Cardiac muscle cell (in vitro differentiated cells and primary cell): ENCODE results near the gene EML4. TPM values are rescaled to one million over a fixed set of nuclear protein-coding genes. Genes with fewer than 3 reads are reported as not detected.
A peak's percentile ranks its signal among the peaks of the same experiment; 100 is the strongest.

Experiments
- DNase-seq, 2 donors: peaks; one replicate each; pipeline versions ENCODE4 v3.0.0 to v3.0.0-alpha.2; 2010 to 2017; ENCODE audit warnings: low read depth in 1 of 2, low spot score in 1 of 2
- H3K27ac ChIP-seq: fragments of 200-600 bp; sonication (generic); 2 replicates; pipeline ENCODE4 v1.5.1; 2016
- H3K27me3 ChIP-seq: fragments of 200-600 bp; sonication (generic); 2 replicates; pipeline ENCODE4 v1.6.0; 2016; ENCODE audit warnings: control low read depth
- H3K36me3 ChIP-seq: fragments of 200-600 bp; sonication (generic); 2 replicates; pipeline ENCODE4 v1.5.1; 2016; ENCODE audit warnings: control low read depth
- H3K4me1 ChIP-seq: fragments of 200-600 bp; sonication (generic); 2 replicates; pipeline ENCODE4 v1.8.1; 2017; ENCODE audit warnings: low read depth, mild to moderate bottlenecking, mixed run types
- H3K4me3 ChIP-seq: fragments of 200-600 bp; sonication (generic); 2 replicates; pipeline ENCODE4 v1.5.1; 2016; ENCODE audit warnings: mild to moderate bottlenecking
- H3K9me3 ChIP-seq: fragments of 200-600 bp; sonication (generic); 2 replicates; pipeline ENCODE4 v1.5.1; 2017; ENCODE audit warnings: low read depth, mild to moderate bottlenecking, control low read depth
- CTCF ChIP-seq: IDR thresholded peaks from 2 replicates; pipeline ENCODE4 v1.5.1; 2012; ENCODE audit warnings: low read depth, mild to moderate bottlenecking, low read length
- polyA plus RNA-seq: library from polyadenylated mRNA; unstranded; fragments of >200 nt; fragmentation: Nextera tagmentation; extraction: Ambion mirVana; gene quantifications from 2 replicates; pipeline ENCODE4 v1.2.1, GENCODE V29; 2016
- total RNA-seq: library from RNA; depleted of rRNA; stranded (reverse); fragments of >200 nt; gene quantifications from 2 replicates; pipeline ENCODE4 v1.2.3, GENCODE V29; 2016

Gene EML4
- total and polyA plus RNA-seq, 2 experiments from 2014 or later: 46.6 to 56.2 TPM

- Histone ChIP-seq H3K4me1 (peaks cover 3% of the 10 kb centered on the region), H3K27me3 (no peaks in the 10 kb centered on the region), H3K27ac (peak overlapping the region; percentile 79), H3K36me3 (no peaks in the 10 kb centered on the region), H3K9me3 (no peaks in the 10 kb centered on the region), H3K4me3 (no peak overlapping the region)
- DNase-seq: no peak
- TF ChIP-seq CTCF: no peak
Measured at GRCh38 chr2:42353792-42354429, 184.8 kb downstream of the EML4 start.

GRCh38 chr2:42359304-42359964 is 190.3 kb downstream of the EML4 start:
- Histone ChIP-seq H3K4me1 (peaks cover 19% of the 10 kb centered on the region), H3K36me3 (no peaks in the 10 kb centered on the region), H3K9me3 (no peaks in the 10 kb centered on the region), H3K4me3 (peak overlapping the region; percentile 96), H3K27ac (no peak overlapping the region), H3K27me3 (no peaks in the 10 kb centered on the region)
- TF ChIP-seq CTCF: no peak
- no peak for DNase-seq

GRCh38 chr2:42359965-42360483 is 190.9 kb downstream of the EML4 start:
- H3K27me3 ChIP-seq: no peaks in the 10 kb centered on the region
- no peaks in the 10 kb centered on the region for H3K9me3 ChIP-seq
- H3K27ac ChIP-seq: peak overlapping the region; percentile 97
- H3K4me1 ChIP-seq: peaks cover 19% of the 10 kb centered on the region
- H3K4me3 ChIP-seq: peak overlapping the region; percentile 96
- no peaks in the 10 kb centered on the region for H3K36me3 ChIP-seq
- TF ChIP-seq CTCF: no peak
- DNase-seq: peak in 1 of 2 donors; percentile 61

GRCh38 chr2:42360493-42360889 is 191.3 kb downstream of the EML4 start:
- Histone ChIP-seq H3K4me1 (peaks cover 19% of the 10 kb centered on the region), H3K36me3 (no peaks in the 10 kb centered on the region), H3K27ac (peak overlapping the region; percentile 97), H3K4me3 (peak overlapping the region; percentile 96), H3K9me3 (no peaks in the 10 kb centered on the region), H3K27me3 (no peaks in the 10 kb centered on the region)
- no peak for DNase-seq
- no peak for TF ChIP-seq CTCF

- peak within 1 kb of the TSS; percentile 97 for H3K27ac ChIP-seq
- H3K4me3 ChIP-seq: peak within 1 kb of the TSS; percentile 96
- H3K9me3 ChIP-seq: no peaks in the 10 kb centered on the region
- peak; percentile 97 to 98 for DNase-seq
- no peaks in the 10 kb centered on the region for H3K36me3 ChIP-seq
- TF ChIP-seq CTCF: peak; percentile 35
- H3K27me3 ChIP-seq: no peaks in the 10 kb centered on the region
- peaks cover 19% of the 10 kb centered on the region for H3K4me1 ChIP-seq
Measured at GRCh38 chr2:42360890-42361727, 192.0 kb downstream of the EML4 start, which contains the start of gene COX7A2L. Gene COX7A2L (minus strand): TSS chr2:42361217. CDS start chr2:42361161, 56 bp downstream.
